Measurements from ENCODE around the gene AKIRIN2. TPM values are rescaled to one million over a fixed set of nuclear protein-coding genes. Genes with fewer than 3 reads are reported as not detected.

AKIRIN2 gene
- total and polyA plus RNA-seq, 2 experiments from 2014 or later, result 24.2 to 49.6 TPM

- H3K9me2 ChIP-seq (replicated peaks; ENCODE audit: insufficient read depth), result no peaks in the 10 kb centered on the region
- TF ChIP-seq EZH2 (IDR thresholded peaks at IDR 0.05; ENCODE audit: borderline replicate concordance), result no peak
- TF ChIP-seq EZH2phosphoT487 (IDR thresholded peaks at IDR 0.05; ENCODE audit: low read depth, severe bottlenecking, unreplicated experiment), result no peak
- no peak for TF ChIP-seq CTCF (IDR thresholded peaks at IDR 0.05; ENCODE audit: poor library complexity)
- peaks cover 14% of the 10 kb centered on the region for H3K4me1 ChIP-seq (ENCODE audit: insufficient read depth)
- H3K27ac ChIP-seq, result peak overlapping the region; percentile 3
- H3K79me2 ChIP-seq, result peaks cover 7% of the 10 kb centered on the region
- H3K36me3 ChIP-seq (replicated peaks; ENCODE audit: insufficient read depth, low read depth), result no peaks in the 10 kb centered on the region
- 89% methylated on average over 3 of the region's 3 CpGs for WGBS (ENCODE audit: low lambda C conversion rate, missing lambda C conversion rate)
- H3K9me3 ChIP-seq (ENCODE audit: low read depth), result no peaks in the 10 kb centered on the region
- H4K20me1 ChIP-seq (ENCODE audit: insufficient read depth, poor library complexity, severe bottlenecking), result no peaks in the 10 kb centered on the region
- no peaks in the 10 kb centered on the region for H3K27me3 ChIP-seq
- H2AFZ ChIP-seq, result no peak overlapping the region
- no peak overlapping the region for H3K4me2 ChIP-seq
- no peak overlapping the region for H3K4me3 ChIP-seq
- DNase-seq (ENCODE audit: low spot score), result no peak
Observed at GRCh38 chr6:87669051-87669450, 33.0 kb downstream of the AKIRIN2 start.

- H4K20me1 ChIP-seq (ENCODE audit: insufficient read depth, poor library complexity, severe bottlenecking), result no peaks in the 10 kb centered on the region
- no peaks in the 10 kb centered on the region for H3K9me2 ChIP-seq (replicated peaks; ENCODE audit: insufficient read depth)
- H3K9me3 ChIP-seq (ENCODE audit: low read depth), result no peaks in the 10 kb centered on the region
- no peaks in the 10 kb centered on the region for H3K36me3 ChIP-seq (replicated peaks; ENCODE audit: insufficient read depth, low read depth)
- H3K4me2 ChIP-seq, result no peak overlapping the region
- no peak for DNase-seq (ENCODE audit: low spot score)
- peak overlapping the region; percentile 3 for H3K27ac ChIP-seq
- H3K4me3 ChIP-seq, result no peak overlapping the region
- no peak for TF ChIP-seq CTCF (IDR thresholded peaks at IDR 0.05; ENCODE audit: poor library complexity)
- TF ChIP-seq EZH2 (IDR thresholded peaks at IDR 0.05; ENCODE audit: borderline replicate concordance), result no peak
- TF ChIP-seq EZH2phosphoT487 (IDR thresholded peaks at IDR 0.05; ENCODE audit: low read depth, severe bottlenecking, unreplicated experiment), result no peak
- H3K79me2 ChIP-seq, result peaks cover 2% of the 10 kb centered on the region
- no peak overlapping the region for H2AFZ ChIP-seq
- 78% methylated on average over 2 of the region's 2 CpGs for WGBS (ENCODE audit: low lambda C conversion rate, missing lambda C conversion rate)
- H3K4me1 ChIP-seq (ENCODE audit: insufficient read depth), result peaks cover 19% of the 10 kb centered on the region
- no peaks in the 10 kb centered on the region for H3K27me3 ChIP-seq
Observed at GRCh38 chr6:87668013-87668412, 34.0 kb downstream of the AKIRIN2 start.

- TF ChIP-seq EZH2 (IDR thresholded peaks at IDR 0.05; ENCODE audit: borderline replicate concordance) (no peak), EZH2phosphoT487 (IDR thresholded peaks at IDR 0.05; ENCODE audit: low read depth, severe bottlenecking, unreplicated experiment) (no peak), CTCF (IDR thresholded peaks at IDR 0.05; ENCODE audit: poor library complexity) (no peak)
- Histone ChIP-seq H3K4me3 (no peak overlapping the region), H3K9me3 (ENCODE audit: low read depth) (no peaks in the 10 kb centered on the region), H3K27ac (no peak overlapping the region), H2AFZ (no peak overlapping the region), H3K27me3 (no peaks in the 10 kb centered on the region), H3K36me3 (replicated peaks; ENCODE audit: insufficient read depth, low read depth) (no peaks in the 10 kb centered on the region), H3K79me2 (no peaks in the 10 kb centered on the region), H3K9me2 (replicated peaks; ENCODE audit: insufficient read depth) (no peaks in the 10 kb centered on the region), H3K4me1 (ENCODE audit: insufficient read depth) (peaks cover 9% of the 10 kb centered on the region), H3K4me2 (no peak overlapping the region), H4K20me1 (ENCODE audit: insufficient read depth, poor library complexity, severe bottlenecking) (no peaks in the 10 kb centered on the region)
- no peak for DNase-seq (ENCODE audit: low spot score)
Observed at GRCh38 chr6:87667032-87667431, 35.0 kb downstream of the AKIRIN2 start.

GRCh38 chr6:87664921-87665485, 37.0 kb downstream of the AKIRIN2 start:
- no peaks in the 10 kb centered on the region for H3K79me2 ChIP-seq
- H3K4me2 ChIP-seq, result no peak overlapping the region
- H4K20me1 ChIP-seq (ENCODE audit: insufficient read depth, poor library complexity, severe bottlenecking), result no peaks in the 10 kb centered on the region
- H3K9me2 ChIP-seq (replicated peaks; ENCODE audit: insufficient read depth), result no peaks in the 10 kb centered on the region
- no peak overlapping the region for H2AFZ ChIP-seq
- no peaks in the 10 kb centered on the region for H3K36me3 ChIP-seq (replicated peaks; ENCODE audit: insufficient read depth, low read depth)
- H3K27me3 ChIP-seq, result no peaks in the 10 kb centered on the region
- H3K4me3 ChIP-seq, result no peak overlapping the region
- no peak overlapping the region for H3K27ac ChIP-seq
- no peak for DNase-seq (ENCODE audit: low spot score)
- TF ChIP-seq CTCF (IDR thresholded peaks at IDR 0.05; ENCODE audit: poor library complexity), result no peak
- no peak for TF ChIP-seq EZH2phosphoT487 (IDR thresholded peaks at IDR 0.05; ENCODE audit: low read depth, severe bottlenecking, unreplicated experiment)
- TF ChIP-seq EZH2 (IDR thresholded peaks at IDR 0.05; ENCODE audit: borderline replicate concordance), result no peak
- H3K9me3 ChIP-seq (ENCODE audit: low read depth), result no peaks in the 10 kb centered on the region
- H3K4me1 ChIP-seq (ENCODE audit: insufficient read depth), result peaks cover 8% of the 10 kb centered on the region
